ENCODE data around the gene VTN. TPM values are rescaled to one million over a fixed set of nuclear protein-coding genes. Genes with fewer than 3 reads are reported as not detected.

The VTN gene
- total and polyA plus RNA-seq, 5 donors from 2014 or later = 0.10 to 0.18 (median 0.17) TPM; not detected in 2

DNA sequence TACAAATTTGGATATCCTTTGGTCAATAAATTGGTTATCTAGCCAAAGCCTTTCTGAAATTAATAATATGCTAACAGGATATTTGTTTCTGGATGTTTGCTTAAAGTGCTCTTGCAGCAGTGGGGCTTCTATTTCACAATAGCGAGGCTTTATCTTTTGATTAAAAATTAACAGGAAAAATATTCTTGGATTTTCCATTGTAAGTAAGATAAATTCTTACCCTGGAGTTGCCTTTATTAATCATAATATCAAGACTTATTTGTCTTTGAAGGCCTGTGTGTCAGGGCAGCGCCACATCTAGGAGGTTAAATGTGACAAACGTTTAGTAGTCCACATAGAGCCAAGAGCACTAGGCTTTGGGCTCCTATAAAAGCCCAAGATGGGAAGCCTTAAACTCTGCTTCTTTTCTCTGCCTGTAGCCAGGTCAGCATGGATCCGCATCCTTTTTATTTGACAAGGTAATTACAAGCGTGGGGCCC, 45.8 kb downstream of the VTN start:
- peaks cover 19% of the 10 kb centered on the region for H3K36me3 ChIP-seq (ENCODE audit: control insufficient read depth, insufficient read depth, low read length)
- H3K27me3 ChIP-seq (ENCODE audit: control insufficient read depth, insufficient read depth, low read length) = no peaks in the 10 kb centered on the region
- Mint-ChIP-seq H3K4me1 (peaks cover 4 to 15% (median 15%) of the 10 kb centered on the region in 4 donors), H3K4me3 (no peak overlapping the region), H3K9me3 (no peaks in the 10 kb centered on the region), H3K27me3 (no peaks in the 10 kb centered on the region), H3K36me3 (peaks cover 19% of the 10 kb centered on the region), H3K27ac (no peak overlapping the region)
- H3K27ac ChIP-seq (ENCODE audit: insufficient read depth, low read length, poor library complexity, severe bottlenecking) = no peak overlapping the region
- H3K4me3 ChIP-seq (ENCODE audit: low read depth, low read length) = no peak overlapping the region
- ATAC-seq (ENCODE audit: low read depth in 2 of 2) (no peak), DNase-seq (no peak)
- H3K9me3 ChIP-seq (ENCODE audit: control insufficient read depth in 2 of 2, low read length in 2 of 2) = no peaks in the 10 kb centered on the region
- peaks cover 11% of the 10 kb centered on the region for H3K4me1 ChIP-seq (ENCODE audit: control insufficient read depth, insufficient read depth, low read length, poor library complexity, severe bottlenecking)

DNA sequence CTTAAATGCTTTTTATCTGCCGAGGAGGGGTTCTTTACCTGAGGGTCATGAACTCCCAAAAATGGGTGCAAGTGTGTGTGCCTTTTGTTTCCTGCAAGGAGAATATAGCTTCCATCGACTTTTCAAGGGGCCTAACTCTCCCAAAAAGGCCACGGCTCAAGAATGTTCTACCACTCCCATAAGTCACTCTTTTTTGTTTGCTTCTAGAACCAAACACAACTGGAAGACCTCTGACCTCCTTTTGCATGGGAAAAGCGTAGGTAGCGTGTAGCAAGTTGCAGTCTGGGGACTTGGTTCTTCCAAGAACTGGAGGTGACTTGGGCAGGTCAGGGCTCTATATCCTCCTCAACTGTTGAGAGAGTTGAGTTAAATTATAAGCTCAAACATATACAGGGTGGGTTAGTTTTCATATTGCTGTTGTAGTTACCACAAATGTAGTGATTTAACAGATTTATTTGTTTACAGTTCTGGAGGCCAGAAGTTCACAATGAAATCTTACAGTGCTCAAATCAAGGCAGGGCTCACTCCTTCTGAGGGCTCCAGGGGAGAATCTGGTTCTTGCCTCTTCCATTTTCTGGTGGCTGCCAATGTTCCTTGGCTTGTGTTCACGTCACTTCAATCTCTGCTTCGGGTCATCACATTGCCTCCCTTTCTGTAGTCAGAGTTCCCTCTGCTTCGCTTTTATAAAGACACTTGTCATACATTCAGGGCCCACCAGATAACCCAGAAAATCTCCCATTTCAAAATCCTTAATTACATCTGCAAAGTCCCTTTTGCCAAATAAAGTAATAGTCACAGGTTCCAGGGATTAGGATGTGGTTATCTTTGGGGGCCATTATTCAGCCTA, 49.7 kb downstream of the VTN start:
- no peak overlapping the region for H3K27ac ChIP-seq (ENCODE audit: insufficient read depth, low read length, poor library complexity, severe bottlenecking)
- no peaks in the 10 kb centered on the region for H3K9me3 ChIP-seq (ENCODE audit: control insufficient read depth in 2 of 2, low read length in 2 of 2)
- H3K36me3 ChIP-seq (ENCODE audit: control insufficient read depth, insufficient read depth, low read length) = no peaks in the 10 kb centered on the region
- H3K4me3 ChIP-seq (ENCODE audit: low read depth, low read length) = no peak overlapping the region
- no peak for DNase-seq
- ATAC-seq (ENCODE audit: low read depth in 2 of 2) = no peak
- peaks cover 0 to 3% (median 0%) of the 10 kb centered on the region in 7 donors for H3K9me3 Mint-ChIP-seq
- H3K36me3 Mint-ChIP-seq = no peaks in the 10 kb centered on the region
- H3K27me3 Mint-ChIP-seq = no peaks in the 10 kb centered on the region
- H3K4me1 ChIP-seq (ENCODE audit: control insufficient read depth, insufficient read depth, low read length, poor library complexity, severe bottlenecking) = peaks cover 22% of the 10 kb centered on the region
- H3K4me3 Mint-ChIP-seq = peak overlapping the region; percentile 91 to 94 (median 92)
- H3K4me1 Mint-ChIP-seq = peaks cover 7 to 27% (median 20%) of the 10 kb centered on the region in 4 donors
- no peaks in the 10 kb centered on the region for H3K27me3 ChIP-seq (ENCODE audit: control insufficient read depth, insufficient read depth, low read length)
- H3K27ac Mint-ChIP-seq = peak overlapping the region in 1 of 3 donors; percentile 78

DNA sequence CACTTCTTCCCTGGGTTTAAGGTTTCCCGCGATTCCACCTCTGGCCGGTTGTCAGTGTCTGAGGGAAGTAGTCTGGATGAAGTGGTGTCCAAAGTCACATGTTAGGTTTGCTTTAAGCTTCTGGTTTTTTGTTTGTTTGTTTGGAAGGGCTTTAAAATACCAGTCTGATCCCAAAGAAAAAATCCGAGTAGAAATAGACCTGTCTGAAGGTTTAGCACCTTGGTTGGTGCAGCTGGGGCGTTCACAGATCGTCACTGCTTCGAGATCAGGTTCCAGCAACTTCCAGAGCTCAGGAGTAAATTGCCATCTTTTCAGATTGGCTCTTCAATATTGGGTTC, 50.5 kb downstream of the VTN start:
- Mint-ChIP-seq H3K9me3 (peaks cover 0 to 3% (median 0%) of the 10 kb centered on the region in 7 donors), H3K27ac (peak overlapping the region in 2 of 3 donors; percentile 70 to 82), H3K4me1 (peaks cover 7 to 27% (median 20%) of the 10 kb centered on the region in 4 donors), H3K27me3 (peaks cover 4% of the 10 kb centered on the region), H3K4me3 (peak overlapping the region; percentile 91 to 94 (median 92)), H3K36me3 (no peaks in the 10 kb centered on the region)
- Histone ChIP-seq H3K4me3 (ENCODE audit: low read depth, low read length) (peak overlapping the region; percentile 76), H3K36me3 (ENCODE audit: control insufficient read depth, insufficient read depth, low read length) (no peaks in the 10 kb centered on the region), H3K4me1 (ENCODE audit: control insufficient read depth, insufficient read depth, low read length, poor library complexity, severe bottlenecking) (peaks cover 22% of the 10 kb centered on the region), H3K27ac (ENCODE audit: insufficient read depth, low read length, poor library complexity, severe bottlenecking) (no peak overlapping the region), H3K27me3 (ENCODE audit: control insufficient read depth, insufficient read depth, low read length) (no peaks in the 10 kb centered on the region), H3K9me3 (ENCODE audit: control insufficient read depth in 2 of 2, low read length in 2 of 2) (no peaks in the 10 kb centered on the region)
- ATAC-seq (ENCODE audit: low read depth in 2 of 2) (no peak), DNase-seq (no peak)

DNA sequence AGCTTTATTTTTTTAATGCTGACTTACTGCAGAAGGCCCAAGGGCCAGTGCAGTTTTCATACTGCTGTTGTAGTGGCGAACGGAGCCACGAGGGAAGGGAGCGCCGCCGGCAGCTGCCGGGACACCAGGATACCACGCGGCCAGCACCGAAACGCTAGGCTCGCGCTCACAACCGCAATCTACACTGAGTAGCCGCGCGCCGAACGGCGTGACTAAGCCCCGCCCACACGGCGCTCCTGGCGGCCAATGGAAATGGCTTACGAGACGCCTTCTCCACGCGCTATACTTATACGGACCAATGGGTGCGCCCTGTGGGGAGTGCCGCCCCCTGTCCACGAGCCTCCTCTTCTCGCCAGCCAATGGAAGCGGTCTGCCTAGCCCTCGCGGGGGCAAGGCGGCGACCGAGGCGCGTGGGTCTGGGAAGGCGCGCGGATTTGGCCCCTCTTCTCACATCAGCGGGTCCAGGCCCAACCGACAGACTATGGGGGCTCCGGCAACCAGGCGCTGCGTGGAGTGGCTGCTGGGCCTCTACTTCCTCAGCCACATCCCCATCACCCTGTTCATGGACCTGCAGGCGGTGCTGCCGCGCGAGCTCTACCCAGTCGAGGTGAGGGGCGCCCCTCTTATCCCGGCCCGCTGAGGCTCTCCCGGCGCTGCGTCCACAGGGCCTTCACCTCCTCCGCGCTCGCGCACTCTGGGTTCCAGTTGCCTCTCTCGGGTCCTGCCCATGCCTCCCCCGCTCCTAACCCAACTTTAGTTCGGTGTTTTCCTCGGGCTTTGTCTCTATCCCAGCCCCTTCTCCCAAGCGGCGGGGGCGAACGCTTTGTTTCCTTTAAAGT, 51.1 kb downstream of the VTN start, which contains the start of gene TMEM97:
Gene TMEM97 (plus strand): TSS at position 442 of the 839 bp plus-strand sequence. CDS start 40 bp downstream, at position 482.
- Mint-ChIP-seq H3K9me3 (peaks cover 0 to 3% (median 0%) of the 10 kb centered on the region in 7 donors), H3K27ac (peak within 1 kb of the TSS; percentile 71 to 82 (median 78)), H3K4me1 (peaks cover 7 to 27% (median 20%) of the 10 kb centered on the region in 4 donors), H3K4me3 (peak within 1 kb of the TSS; percentile 91 to 94 (median 92)), H3K27me3 (peaks cover 4% of the 10 kb centered on the region), H3K36me3 (no peaks in the 10 kb centered on the region)
- Histone ChIP-seq H3K4me1 (ENCODE audit: control insufficient read depth, insufficient read depth, low read length, poor library complexity, severe bottlenecking) (peaks cover 22% of the 10 kb centered on the region), H3K4me3 (ENCODE audit: low read depth, low read length) (peak within 1 kb of the TSS; percentile 76), H3K36me3 (ENCODE audit: control insufficient read depth, insufficient read depth, low read length) (no peaks in the 10 kb centered on the region), H3K9me3 (ENCODE audit: control insufficient read depth in 2 of 2, low read length in 2 of 2) (no peaks in the 10 kb centered on the region), H3K27ac (ENCODE audit: insufficient read depth, low read length, poor library complexity, severe bottlenecking) (no peak within 1 kb of the TSS), H3K27me3 (ENCODE audit: control insufficient read depth, insufficient read depth, low read length) (no peaks in the 10 kb centered on the region)
- ATAC-seq (ENCODE audit: low read depth in 2 of 2) = peak; percentile 99
- DNase-seq = peak; percentile 94 to 97 (median 94)

DNA sequence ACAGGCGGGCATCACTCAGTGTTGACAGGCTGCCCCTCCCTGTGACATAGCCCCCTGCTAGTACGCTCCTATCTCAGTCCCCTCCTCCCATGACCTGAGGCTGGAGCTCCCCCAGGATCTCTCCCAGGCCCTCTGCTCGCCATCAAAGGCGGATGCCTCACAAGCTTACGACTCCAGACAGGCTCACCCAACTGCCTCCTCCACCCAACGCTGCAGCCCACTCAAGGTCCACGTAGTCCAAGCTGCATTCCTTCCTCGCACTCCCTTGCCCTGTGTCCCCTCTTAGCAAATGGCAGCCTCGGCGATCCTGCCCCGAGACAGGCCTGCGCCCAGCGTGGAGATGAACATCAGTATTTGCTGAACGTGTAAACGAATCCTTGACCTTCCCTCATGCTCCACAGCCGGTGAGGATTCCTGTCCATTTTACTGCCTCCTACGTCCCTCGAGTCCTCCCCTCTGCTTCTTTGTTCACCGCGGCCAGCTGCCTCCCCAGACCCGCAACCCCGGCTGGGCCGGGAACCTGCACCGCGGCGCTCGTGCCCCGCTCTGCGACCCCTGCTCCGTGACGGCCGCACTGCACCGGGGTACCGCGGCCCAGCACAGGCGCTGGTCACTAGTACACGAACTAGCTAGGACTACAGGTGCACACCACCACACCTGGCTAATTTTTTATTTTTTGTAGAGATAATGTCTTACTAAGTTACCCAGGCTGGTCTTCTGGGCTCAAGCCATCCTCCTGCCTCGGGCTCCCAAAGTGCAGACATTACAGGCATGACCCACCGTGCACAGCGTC, 51.9 kb downstream of the VTN start:
- Mint-ChIP-seq H3K27ac (peak overlapping the region in 2 of 3 donors; percentile 76 to 82), H3K9me3 (peaks cover 0 to 3% (median 0%) of the 10 kb centered on the region in 7 donors), H3K4me3 (peak overlapping the region; percentile 91 to 94 (median 92)), H3K27me3 (peaks cover 4% of the 10 kb centered on the region), H3K36me3 (no peaks in the 10 kb centered on the region), H3K4me1 (peaks cover 7 to 27% (median 20%) of the 10 kb centered on the region in 4 donors)
- Histone ChIP-seq H3K27me3 (ENCODE audit: control insufficient read depth, insufficient read depth, low read length) (no peaks in the 10 kb centered on the region), H3K4me1 (ENCODE audit: control insufficient read depth, insufficient read depth, low read length, poor library complexity, severe bottlenecking) (peaks cover 22% of the 10 kb centered on the region), H3K4me3 (ENCODE audit: low read depth, low read length) (peak overlapping the region; percentile 70), H3K9me3 (ENCODE audit: control insufficient read depth in 2 of 2, low read length in 2 of 2) (no peaks in the 10 kb centered on the region), H3K36me3 (ENCODE audit: control insufficient read depth, insufficient read depth, low read length) (no peaks in the 10 kb centered on the region), H3K27ac (ENCODE audit: insufficient read depth, low read length, poor library complexity, severe bottlenecking) (no peak overlapping the region)
- peak in 1 of 2 donors; percentile 1 for ATAC-seq (ENCODE audit: low read depth in 2 of 2)
- peak in 1 of 3 donors; percentile 5 for DNase-seq

Other genes with a start within 250 kb of the VTN start
- gene TMEM97, start 51.1 kb downstream of the VTN start, total RNA-seq = 4.1 TPM
- gene TMEM97, start 51.1 kb downstream of the VTN start, polyA plus RNA-seq = 1 to 10 TPM; 6.6 to 9.5 (median 7.5) TPM
- gene IFT20, start 34.8 kb downstream of the VTN start, total RNA-seq = 44.1 TPM
- gene IFT20, start 34.8 kb downstream of the VTN start, polyA plus RNA-seq = 10 to 100 TPM; 36.9 to 55.5 (median 44.4) TPM
- gene TNFAIP1, start 34.5 kb downstream of the VTN start, total RNA-seq = 15.7 TPM
- 10 to 100 TPM in 1 of 4 donors, 1 to 10 TPM in 3; 6.5 to 10.5 (median 8.8) TPM for gene TNFAIP1, start 34.5 kb downstream of the VTN start, polyA plus RNA-seq
- 29.4 TPM for gene POLDIP2, start 12.8 kb downstream of the VTN start, total RNA-seq
- 10 to 100 TPM; 70.2 to 88.5 (median 74.7) TPM for gene POLDIP2, start 12.8 kb downstream of the VTN start, polyA plus RNA-seq
- gene SEBOX, start 5.1 kb downstream of the VTN start, total RNA-seq = not detected
- gene SEBOX, start 5.1 kb downstream of the VTN start, polyA plus RNA-seq = not detected
- gene SARM1, start 1.4 kb upstream of the VTN start, total RNA-seq = 21.7 TPM
- gene SARM1, start 1.4 kb upstream of the VTN start, polyA plus RNA-seq = 1 to 10 TPM; 7.2 to 8.5 (median 7.9) TPM
- gene SLC46A1, start 35.9 kb upstream of the VTN start, total RNA-seq = 0.89 TPM
- 1 to 10 TPM in 2 of 4 donors, under 1 TPM in 1, not detected in 1; 0.49 to 2.8 (median 1.9) TPM for gene SLC46A1, start 35.9 kb upstream of the VTN start, polyA plus RNA-seq
- gene SLC13A2, start 103.3 kb upstream of the VTN start, total RNA-seq = not detected
- not detected for gene SLC13A2, start 103.3 kb upstream of the VTN start, polyA plus RNA-seq
- not detected for gene FOXN1, start 136.0 kb upstream of the VTN start, total RNA-seq
- gene FOXN1, start 136.0 kb upstream of the VTN start, polyA plus RNA-seq = not detected
- 66.9 TPM for gene UNC119, start 182.3 kb upstream of the VTN start, total RNA-seq
- 10 to 100 TPM; 29.5 to 35.0 (median 31.2) TPM for gene UNC119, start 182.3 kb upstream of the VTN start, polyA plus RNA-seq
- gene PIGS, start 201.2 kb upstream of the VTN start, total RNA-seq = 59.7 TPM
- 10 to 100 TPM; 53.3 to 82.6 (median 67.1) TPM for gene PIGS, start 201.2 kb upstream of the VTN start, polyA plus RNA-seq
- 33.0 TPM for gene ALDOC, start 206.6 kb upstream of the VTN start, total RNA-seq
- 100 to 1,000 TPM in 1 of 4 donors, 10 to 100 TPM in 3; 68.2 to 109 (median 92.4) TPM for gene ALDOC, start 206.6 kb upstream of the VTN start, polyA plus RNA-seq
- 37.7 TPM for gene SPAG5, start 228.7 kb upstream of the VTN start, total RNA-seq
- gene SPAG5, start 228.7 kb upstream of the VTN start, polyA plus RNA-seq = 1 to 10 TPM in 3 of 4 donors, under 1 TPM in 1; 0.84 to 2.2 (median 1.8) TPM
- 15.2 TPM for gene RSKR, start 243.9 kb upstream of the VTN start, total RNA-seq
- under 1 TPM in 3 of 4 donors, not detected in 1; 0.08 to 0.78 (median 0.10) TPM for gene RSKR, start 243.9 kb upstream of the VTN start, polyA plus RNA-seq